Karpas-422 (cell line): Measurements from ENCODE around the gene OR6C74. TPM values are rescaled to one million over a fixed set of nuclear protein-coding genes. Genes with fewer than 3 reads are reported as not detected.

Source experiments
- DNase-seq: peaks from one replicate; pipeline ENCODE4 v3.0.0-alpha.2; 2015
- H2AFZ ChIP-seq: fragments of 200-600 bp; sonication (generic); 2 replicates; pipeline ENCODE4 v1.6.1; 2014; ENCODE audit warnings: antibody characterized with exemption, low read length, mixed read lengths
- H3K27ac ChIP-seq: fragments of 200-600 bp; sonication (generic); 2 replicates; pipeline ENCODE4 v1.5.1; 2014; ENCODE audit warnings: mild to moderate bottlenecking, low read length, moderate library complexity
- H3K27me3 ChIP-seq: fragments of 200-600 bp; sonication (generic); 2 replicates; pipeline ENCODE4 v1.6.1; 2014; ENCODE audit warnings: low read length, mixed read lengths
- H3K36me3 ChIP-seq: fragments of 200-600 bp; sonication (generic); 2 replicates; pipeline ENCODE4 v1.6.1; 2014; ENCODE audit warnings: low read length, mixed read lengths; ENCODE audit not compliant: insufficient read depth
- H3K4me1 ChIP-seq: fragments of 200-600 bp; sonication (generic); 2 replicates; pipeline ENCODE4 v1.6.1; 2014; ENCODE audit warnings: mild to moderate bottlenecking, low read length, mixed read lengths
- H3K4me2 ChIP-seq: fragments of 200-600 bp; sonication (generic); 2 replicates; pipeline ENCODE4 v1.6.1; 2014; ENCODE audit warnings: low read length, low read depth, mild to moderate bottlenecking; ENCODE audit not compliant: poor library complexity, severe bottlenecking
- H3K4me3 ChIP-seq: fragments of 200-600 bp; sonication (generic); 2 replicates; pipeline ENCODE4 v1.5.1; 2014; ENCODE audit warnings: mild to moderate bottlenecking, antibody characterized with exemption, low read length, mixed read lengths
- H3K79me2 ChIP-seq: fragments of 200-600 bp; sonication (generic); 2 replicates; pipeline ENCODE4 v1.6.1; 2014; ENCODE audit warnings: mild to moderate bottlenecking, low read length, mixed read lengths
- H3K9ac ChIP-seq: fragments of 200-600 bp; sonication (generic); 2 replicates; pipeline ENCODE4 v1.6.0; 2014; ENCODE audit warnings: low read length
- H3K9me2 ChIP-seq: fragments of 200-600 bp; sonication (generic), shearing (Covaris generic); replicated peaks from 2 replicates; pipeline ENCODE4 v1.6.0; 2014; ENCODE audit warnings: mild to moderate bottlenecking, low read length, moderate library complexity; ENCODE audit not compliant: insufficient read depth
- H3K9me3 ChIP-seq: fragments of 300-700, 200-600 bp; sonication (generic); 2 replicates; pipeline ENCODE4 v1.6.1; 2014; ENCODE audit warnings: low read length, mixed read lengths
- H4K20me1 ChIP-seq: fragments of 200-600 bp; sonication (generic); 2 replicates; pipeline ENCODE4 v1.6.1; 2014; ENCODE audit warnings: mild to moderate bottlenecking, antibody characterized with exemption, low read length, low read depth; ENCODE audit not compliant: insufficient read depth
- total RNA-seq: library from RNA; depleted of rRNA; stranded (reverse); fragments of >200 nt; shearing (Covaris generic); gene quantifications from 2 replicates; pipeline ENCODE4 v1.2.3, GENCODE V29; 2014; ENCODE audit warnings: low replicate concordance; rRNA removed

The OR6C74 gene
- total RNA-seq, 1 experiment from 2014 or later, result not detected

DNA sequence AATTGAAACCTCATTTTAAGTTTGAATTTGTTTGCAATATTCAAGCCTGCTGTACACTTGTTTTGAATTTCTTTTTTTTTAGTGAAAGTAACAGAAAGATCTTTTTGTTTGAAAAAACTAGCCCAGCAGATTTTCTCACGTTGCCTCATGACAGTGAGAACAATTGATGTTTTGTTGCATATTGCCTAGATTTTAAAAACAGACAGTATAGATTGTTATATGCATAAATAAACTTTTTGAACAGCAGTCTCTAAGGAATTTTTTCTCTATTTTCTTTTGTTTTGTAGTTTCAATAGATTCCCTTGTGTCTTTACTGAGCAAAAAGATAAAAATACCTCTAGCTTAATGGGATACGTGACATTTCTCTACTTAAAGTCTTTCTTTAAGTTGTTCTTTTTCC is 36.6 kb downstream of the OR6C74 start:
- no peaks in the 10 kb centered on the region for H3K36me3 ChIP-seq
- no peaks in the 10 kb centered on the region for H4K20me1 ChIP-seq
- no peak overlapping the region for H3K27ac ChIP-seq
- DNase-seq, result no peak
- no peaks in the 10 kb centered on the region for H3K27me3 ChIP-seq
- no peaks in the 10 kb centered on the region for H3K79me2 ChIP-seq
- H3K4me1 ChIP-seq, result no peaks in the 10 kb centered on the region
- H3K9me3 ChIP-seq, result no peaks in the 10 kb centered on the region
- H2AFZ ChIP-seq, result no peak overlapping the region
- H3K9me2 ChIP-seq, result no peaks in the 10 kb centered on the region
- no peak overlapping the region for H3K9ac ChIP-seq
- no peak overlapping the region for H3K4me3 ChIP-seq
- no peak overlapping the region for H3K4me2 ChIP-seq

DNA sequence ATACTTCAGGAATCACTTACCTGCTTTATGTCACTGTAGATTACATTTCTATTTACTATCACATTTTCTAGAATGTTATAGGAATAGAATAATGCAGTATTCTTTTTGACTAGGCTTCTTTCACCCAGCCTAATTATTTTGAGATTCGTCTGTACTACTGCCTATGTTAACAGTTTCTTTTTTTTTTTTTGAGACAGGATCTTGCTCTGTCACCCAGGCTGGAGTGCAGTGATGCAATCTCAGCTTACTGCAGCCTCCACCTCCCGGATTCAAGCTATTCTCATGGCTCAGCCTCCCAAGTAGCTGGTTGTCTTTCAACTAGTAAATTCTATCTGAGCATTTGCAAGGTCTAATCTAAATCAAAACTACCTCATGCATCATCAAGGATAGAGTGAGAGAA is 45.6 kb downstream of the OR6C74 start:
- no peaks in the 10 kb centered on the region for H3K4me1 ChIP-seq
- no peaks in the 10 kb centered on the region for H4K20me1 ChIP-seq
- H3K27me3 ChIP-seq, result no peaks in the 10 kb centered on the region
- H3K79me2 ChIP-seq, result no peaks in the 10 kb centered on the region
- no peaks in the 10 kb centered on the region for H3K9me2 ChIP-seq
- H3K4me2 ChIP-seq, result no peak overlapping the region
- no peak overlapping the region for H3K27ac ChIP-seq
- no peak overlapping the region for H2AFZ ChIP-seq
- no peak for DNase-seq
- H3K4me3 ChIP-seq, result no peak overlapping the region
- H3K36me3 ChIP-seq, result no peaks in the 10 kb centered on the region
- H3K9me3 ChIP-seq, result no peaks in the 10 kb centered on the region
- no peak overlapping the region for H3K9ac ChIP-seq

Other genes with a start within 250 kb of the OR6C74 start
- not detected in 2 replicates for gene NEUROD4, start 224.6 kb upstream of the OR6C74 start, total RNA-seq
- gene OR9K2, start 118.2 kb upstream of the OR6C74 start, total RNA-seq, result not detected in 2 replicates
- not detected in 2 replicates for gene OR10A7, start 23.6 kb upstream of the OR6C74 start, total RNA-seq
- gene OR6C6, start 52.0 kb downstream of the OR6C74 start, total RNA-seq, result not detected in 2 replicates
- not detected in 2 replicates for gene OR6C1, start 69.7 kb downstream of the OR6C74 start, total RNA-seq
- not detected in 2 replicates for gene OR6C3, start 86.1 kb downstream of the OR6C74 start, total RNA-seq
- not detected in 2 replicates for gene OR6C75, start 118.4 kb downstream of the OR6C74 start, total RNA-seq
- not detected in 2 replicates for gene OR6C65, start 155.9 kb downstream of the OR6C74 start, total RNA-seq
- gene OR6C76, start 181.6 kb downstream of the OR6C74 start, total RNA-seq, result not detected in 2 replicates
- not detected in 2 replicates for gene OR6C2, start 199.5 kb downstream of the OR6C74 start, total RNA-seq
- not detected in 2 replicates for gene OR6C70, start 225.5 kb downstream of the OR6C74 start, total RNA-seq
- gene OR6C68, start 247.8 kb downstream of the OR6C74 start, total RNA-seq, result not detected in 2 replicates